ENCODE measurements around the gene ARID1A. TPM values are rescaled to one million over a fixed set of nuclear protein-coding genes. Genes with fewer than 3 reads are reported as not detected.

ARID1A gene
- total and polyA plus RNA-seq, 9 of the 15 experiments (the other 6 are each of a cell fraction or from before 2014, with no cell fraction given): 8.3 to 88.3 (median 22.5) TPM

DNA sequence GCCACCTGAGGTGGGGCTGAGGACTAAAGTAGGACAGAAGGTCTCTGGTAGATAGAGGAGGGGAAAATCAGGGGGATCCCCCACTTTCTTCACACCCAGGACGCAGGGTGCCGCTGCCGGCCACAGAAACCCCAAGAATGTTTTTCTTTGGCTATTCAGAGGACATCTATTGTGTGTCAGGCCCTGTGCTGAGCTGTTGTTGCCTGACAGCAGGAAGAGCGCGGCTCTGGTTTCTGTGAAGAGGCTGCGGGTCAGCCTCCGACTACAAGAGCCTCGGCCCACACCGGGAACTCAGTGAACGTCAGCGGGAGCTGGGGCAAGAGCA lies 91.5 kb downstream of the ARID1A start:
- intact Hi-C loops (cut with micrococcal nuclease) (loop anchor here (2.0 to 5.0 kb wide), 2 partner anchors 43 to 300 kb away; no protein-coding TSS in a partner anchor), in situ Hi-C loops (cut with MboI) (no loop called here)
- 0% methylated on average over 11 of the region's 11 CpGs for WGBS (ENCODE audit: insufficient coverage, low coverage, missing lambda C conversion rate)
- no peak for FAIRE-seq
- TSS peak; percentile 84 for BruUV-seq (replicated peaks)
- H3K9ac ChIP-seq (ENCODE audit: insufficient read depth in 1 of 2, low read depth in 2 of 2, low read length in 2 of 2): peak overlapping the region; percentile 97 to 98
- peak overlapping the region; percentile 66 for H3K4me3 ChIP-seq
- no peaks in the 10 kb centered on the region for H3K9me1 ChIP-seq (ENCODE audit: control insufficient read depth, insufficient read depth, low read length)
- peak; percentile 7 for ATAC-seq
- POLR2A ChIA-PET: interaction anchor here (0.7 to 9.2 kb wide), 17 partner anchors 9 to 310 kb away, joined by 3 to 112 read pairs (median 9); partner anchors contain the start of gene ARID1A
- no peaks in the 10 kb centered on the region for H3K27me3 ChIP-seq (ENCODE audit: control insufficient read depth in 2 of 2, insufficient read depth in 2 of 2, low read length in 2 of 2)
- peaks cover 60% of the 10 kb centered on the region for H3K79me2 ChIP-seq (ENCODE audit: control insufficient read depth, insufficient read depth, low read length)
- no peaks in the 10 kb centered on the region for H3K9me3 ChIP-seq (replicated peaks; ENCODE audit: control insufficient read depth, insufficient read depth, low read depth, low read length)
- H3K4me1 ChIP-seq (replicated peaks in 1 of 2; ENCODE audit: control insufficient read depth in 2 of 2, insufficient read depth in 2 of 2, low read length in 2 of 2): peaks cover 60 to 84% of the 10 kb centered on the region in 2 experiments
- peak overlapping the region; percentile 98 for H3K27ac ChIP-seq (ENCODE audit: extremely low read depth, low read depth, low read length)
- H3K36me3 ChIP-seq (ENCODE audit: control insufficient read depth, insufficient read depth, low read length): peaks cover 15% of the 10 kb centered on the region
- H4K20me1 ChIP-seq (replicated peaks; ENCODE audit: control insufficient read depth, insufficient read depth, low read length): no peaks in the 10 kb centered on the region
- CTCF ChIA-PET (ENCODE audit: low intra/inter-chr PET ratio): interaction anchor here (5.0 kb wide), 1 partner anchor 184 kb away, joined by 80 read pairs; no protein-coding TSS in a partner anchor
- H2AFZ ChIP-seq (ENCODE audit: low read depth, low read length): peak overlapping the region; percentile 94
- DNase-seq (ENCODE audit: extremely low read depth in 1 of 4, low spot score in 3 of 4): peak in 2 of 4 experiments; percentile 51 to 54
- peak overlapping the region; percentile 96 for H3K4me2 ChIP-seq (ENCODE audit: insufficient read depth, low read length)
- TF ChIP-seq SP1 (CRISPR knock-in tag; IDR thresholded peaks at IDR 0.05): no peak
- TF ChIP-seq BCL6 (CRISPR knock-in tag; IDR thresholded peaks at IDR 0.05): 0 out of 2 replicates have a peak, but pooled peaks have one; percentile 18
- no peak for TF ChIP-seq ESRRA (IDR thresholded peaks at IDR 0.05; ENCODE audit: borderline replicate concordance, low read depth)
- TF ChIP-seq, protein P1, sequence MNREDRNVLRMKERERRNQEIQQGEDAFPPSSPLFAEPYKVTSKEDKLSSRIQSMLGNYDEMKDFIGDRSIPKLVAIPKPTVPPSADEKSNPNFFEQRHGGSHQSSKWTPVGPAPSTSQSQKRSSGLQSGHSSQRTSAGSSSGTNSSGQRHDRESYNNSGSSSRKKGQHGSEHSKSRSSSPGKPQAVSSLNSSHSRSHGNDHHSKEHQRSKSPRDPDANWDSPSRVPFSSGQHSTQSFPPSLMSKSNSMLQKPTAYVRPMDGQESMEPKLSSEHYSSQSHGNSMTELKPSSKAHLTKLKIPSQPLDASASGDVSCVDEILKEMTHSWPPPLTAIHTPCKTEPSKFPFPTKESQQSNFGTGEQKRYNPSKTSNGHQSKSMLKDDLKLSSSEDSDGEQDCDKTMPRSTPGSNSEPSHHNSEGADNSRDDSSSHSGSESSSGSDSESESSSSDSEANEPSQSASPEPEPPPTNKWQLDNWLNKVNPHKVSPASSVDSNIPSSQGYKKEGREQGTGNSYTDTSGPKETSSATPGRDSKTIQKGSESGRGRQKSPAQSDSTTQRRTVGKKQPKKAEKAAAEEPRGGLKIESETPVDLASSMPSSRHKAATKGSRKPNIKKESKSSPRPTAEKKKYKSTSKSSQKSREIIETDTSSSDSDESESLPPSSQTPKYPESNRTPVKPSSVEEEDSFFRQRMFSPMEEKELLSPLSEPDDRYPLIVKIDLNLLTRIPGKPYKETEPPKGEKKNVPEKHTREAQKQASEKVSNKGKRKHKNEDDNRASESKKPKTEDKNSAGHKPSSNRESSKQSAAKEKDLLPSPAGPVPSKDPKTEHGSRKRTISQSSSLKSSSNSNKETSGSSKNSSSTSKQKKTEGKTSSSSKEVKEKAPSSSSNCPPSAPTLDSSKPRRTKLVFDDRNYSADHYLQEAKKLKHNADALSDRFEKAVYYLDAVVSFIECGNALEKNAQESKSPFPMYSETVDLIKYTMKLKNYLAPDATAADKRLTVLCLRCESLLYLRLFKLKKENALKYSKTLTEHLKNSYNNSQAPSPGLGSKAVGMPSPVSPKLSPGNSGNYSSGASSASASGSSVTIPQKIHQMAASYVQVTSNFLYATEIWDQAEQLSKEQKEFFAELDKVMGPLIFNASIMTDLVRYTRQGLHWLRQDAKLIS (CRISPR knock-in tag; IDR thresholded peaks at IDR 0.05): peak; percentile 19; the same call in 1 of the 2 replicates
- no peak for TF ChIP-seq ZFP30 (CRISPR knock-in tag; IDR thresholded peaks at IDR 0.05; ENCODE audit: borderline replicate concordance)
- peak; percentile 99 for TF ChIP-seq CHD1 (IDR thresholded peaks at IDR 0.05; ENCODE audit: low read length)
- 0 out of 2 replicates have a peak, but pooled peaks have one; percentile 16 for TF ChIP-seq HDAC8 (tag; IDR thresholded peaks at IDR 0.05)
- no peak for TF ChIP-seq MYC (IDR thresholded peaks at IDR 0.05; ENCODE audit: low read depth, low read length)
- peak; percentile 71; the same call in 1 of the 2 replicates for TF ChIP-seq MYC (CRISPR knock-in tag; IDR thresholded peaks at IDR 0.05; ENCODE audit: borderline replicate concordance, low read depth)
- no peak for TF ChIP-seq SRF (CRISPR knock-in tag; IDR thresholded peaks at IDR 0.05)
- no peak for TF ChIP-seq NEUROD1 (IDR thresholded peaks at IDR 0.05; ENCODE audit: borderline replicate concordance, low read depth, low read length, partially characterized antibody)
- TF ChIP-seq NELFE (IDR thresholded peaks at IDR 0.05; ENCODE audit: insufficient read depth, insufficient read length): no peak
- 0 out of 4 replicates have a peak, but pooled peaks of 1 of the 2 experiments have one; percentile 3 for TF ChIP-seq TBL1XR1 (IDR thresholded peaks at IDR 0.05; ENCODE audit: low read length in 2 of 2)
- TF ChIP-seq, protein P2, sequence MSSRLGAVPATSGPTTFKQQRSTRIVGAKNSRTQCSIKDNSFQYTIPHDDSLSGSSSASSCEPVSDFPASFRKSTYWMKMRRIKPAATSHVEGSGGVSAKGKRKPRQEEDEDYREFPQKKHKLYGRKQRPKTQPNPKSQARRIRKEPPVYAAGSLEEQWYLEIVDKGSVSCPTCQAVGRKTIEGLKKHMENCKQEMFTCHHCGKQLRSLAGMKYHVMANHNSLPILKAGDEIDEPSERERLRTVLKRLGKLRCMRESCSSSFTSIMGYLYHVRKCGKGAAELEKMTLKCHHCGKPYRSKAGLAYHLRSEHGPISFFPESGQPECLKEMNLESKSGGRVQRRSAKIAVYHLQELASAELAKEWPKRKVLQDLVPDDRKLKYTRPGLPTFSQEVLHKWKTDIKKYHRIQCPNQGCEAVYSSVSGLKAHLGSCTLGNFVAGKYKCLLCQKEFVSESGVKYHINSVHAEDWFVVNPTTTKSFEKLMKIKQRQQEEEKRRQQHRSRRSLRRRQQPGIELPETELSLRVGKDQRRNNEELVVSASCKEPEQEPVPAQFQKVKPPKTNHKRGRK (tag; IDR thresholded peaks at IDR 0.05): no peak
- TF ChIP-seq RAD51 (IDR thresholded peaks at IDR 0.05; ENCODE audit: borderline replicate concordance, low read depth): no peak
- TF ChIP-seq THRAP3 (IDR thresholded peaks at IDR 0.05; ENCODE audit: borderline replicate concordance): no peak; the same call in 1 of the 2 replicates
- 0 out of 2 replicates have a peak, but pooled peaks have one; percentile 37 for TF ChIP-seq ZNF695 (CRISPR knock-in tag; IDR thresholded peaks at IDR 0.05)
- peak; percentile 78; the same call in 1 of the 2 replicates for TF ChIP-seq ZC3H4 (CRISPR knock-in tag; IDR thresholded peaks at IDR 0.05; ENCODE audit: borderline replicate concordance)

Measured in K562 (cell line).